Endothelial cell of umbilical vein (primary cell): ENCODE measurements around the gene KIF21B. TPM values are rescaled to one million over a fixed set of nuclear protein-coding genes. Genes with fewer than 3 reads are reported as not detected.

Experiments
- BruUV-seq: library from RNA; stranded (reverse); fragments of 400-500 nt; replicated peaks from 2 replicates; lab custom pipeline; 2021; lab: Mats Ljungman, UMichigan
- CTCF ChIA-PET: fragments of 300-600, 350-600 bp; sonication (Branson Sonifier 250); formaldehyde crosslinking; loops from one replicate; lab custom pipeline; 2021; ENCODE audit warnings: antibody characterized with exemption, inconsistent platforms; lab: Charles Lee
- POLR2A ChIA-PET: fragments of 300-600, 350-600 bp; sonication (Branson Sonifier 250); formaldehyde crosslinking; loops from one replicate; lab custom pipeline; 2021; ENCODE audit warnings: antibody characterized with exemption, inconsistent platforms; lab: Charles Lee
- DNase-seq: peaks from one replicate; pipeline ENCODE4 v3.0.0-alpha.2; 2011; ENCODE audit warnings: low read depth, low spot score
- FAIRE-seq: peaks from 2 replicates; lab custom pipeline; 2011; peaks lifted over from hg19 to GRCh38; lab: Jason Lieb, UNC
- H2AFZ ChIP-seq: 2 replicates; pipeline ENCODE4 v1.6.0; 2012; ENCODE audit warnings: low read depth, low read length, control low read depth, inconsistent platforms
- H3K27ac ChIP-seq: 2 replicates; pipeline ENCODE4 v1.5.1; 2011; ENCODE audit warnings: low read depth, mild to moderate bottlenecking, control low read depth, low read length, moderate library complexity; ENCODE audit not compliant: insufficient read depth
- H3K27me3 ChIP-seq, 2 experiments: 2 replicates each; pipeline versions ENCODE4 v1.6.0 to v1.6.1; 2011; ENCODE audit warnings: low read length in 2 of 2, mixed read lengths in 1 of 2; ENCODE audit not compliant: control insufficient read depth in 2 of 2, insufficient read depth in 2 of 2
- H3K36me3 ChIP-seq, 2 experiments: 2 replicates in 1 of 2; 3 replicates in 1 of 2; pipeline ENCODE4 v1.5.1; 2011; ENCODE audit warnings: low read length in 2 of 2, mild to moderate bottlenecking in 1 of 2, moderate library complexity in 1 of 2; ENCODE audit not compliant: control insufficient read depth in 2 of 2, insufficient read depth in 2 of 2; ENCODE audit errors: extremely low read depth in 1 of 2
- H3K4me1 ChIP-seq: 3 replicates; pipeline ENCODE4 v1.5.1; 2011; ENCODE audit warnings: mild to moderate bottlenecking, low read length; ENCODE audit not compliant: control insufficient read depth, insufficient read depth; ENCODE audit errors: extremely low read depth
- H3K4me2 ChIP-seq: 2 replicates; pipeline ENCODE4 v1.6.1; 2011; ENCODE audit warnings: low read length, control low read depth, mixed read lengths; ENCODE audit not compliant: insufficient read depth
- H3K4me3 ChIP-seq, 3 experiments: fragments of 200-600 bp in 1 of 3; sonication (generic), shearing (Covaris generic) in 1 of 3; replicated peaks in 1 of 3; 2 replicates each; pipeline ENCODE4 v1.5.1; 2011 to 2016; ENCODE audit warnings: control low read depth in 3 of 3, low read length in 3 of 3, mild to moderate bottlenecking in 2 of 3, inconsistent platforms in 1 of 3, low read depth in 1 of 3, moderate library complexity in 1 of 3; ENCODE audit not compliant: insufficient read depth in 1 of 3
- H3K79me2 ChIP-seq: 2 replicates; pipeline ENCODE4 v1.6.0; 2012; ENCODE audit warnings: low read length, inconsistent platforms; ENCODE audit not compliant: control insufficient read depth, insufficient read depth
- H3K9ac ChIP-seq: replicated peaks from 2 replicates; pipeline ENCODE3; 2011; ENCODE audit warnings: low read length, control low read depth; ENCODE audit not compliant: insufficient read depth; ENCODE audit errors: extremely low read depth
- H3K9me1 ChIP-seq: replicated peaks from 3 replicates; pipeline ENCODE4 v1.6.0; 2011; ENCODE audit warnings: mild to moderate bottlenecking, low read length; ENCODE audit not compliant: control insufficient read depth, insufficient read depth; ENCODE audit errors: extremely low read depth
- H3K9me3 ChIP-seq: replicated peaks from 2 replicates; pipeline ENCODE4 v1.5.1; 2012; ENCODE audit warnings: low read length, inconsistent platforms; ENCODE audit not compliant: control insufficient read depth, insufficient read depth
- H4K20me1 ChIP-seq: replicated peaks from 2 replicates; pipeline ENCODE3; 2011; ENCODE audit warnings: mild to moderate bottlenecking, low read length; ENCODE audit not compliant: control insufficient read depth, insufficient read depth; ENCODE audit errors: extremely low read depth
- EZH2 ChIP-seq: IDR thresholded peaks from 2 replicates; pipeline ENCODE4 v1.6.1; 2012; ENCODE audit warnings: borderline replicate concordance, low read depth, mild to moderate bottlenecking, moderate library complexity, low read length, inconsistent platforms; ENCODE audit not compliant: severe bottlenecking
- FOS ChIP-seq: IDR thresholded peaks from 2 replicates; pipeline ENCODE4 v1.6.1; 2011; ENCODE audit warnings: mild to moderate bottlenecking, low read length, moderate library complexity, borderline replicate concordance; ENCODE audit not compliant: insufficient read depth
- GATA2 ChIP-seq: IDR thresholded peaks from 2 replicates; pipeline ENCODE4 v1.7.0; 2011; ENCODE audit warnings: low read depth, mild to moderate bottlenecking, moderate library complexity, mixed read lengths, low read length; ENCODE audit not compliant: insufficient read length, insufficient read depth
- MYC ChIP-seq: IDR thresholded peaks from one replicate; pipeline ENCODE4 v1.6.1; 2011; ENCODE audit warnings: mild to moderate bottlenecking, low read depth, low read length
- dilution Hi-C: fragments of 300-500 bp; cut with MboI; formaldehyde crosslinking; loops from one replicate; pipeline ENCODE4 v1.15.0; 2019; ENCODE audit warnings: low sequenced_read_pairs; ENCODE audit not compliant: extremely low pct_ligation_motif_present
- intact Hi-C: fragments of 100-400 bp; cut with micrococcal nuclease; formaldehyde crosslinking; loops from one replicate; pipeline ENCODE4 v1.10.0; 2022
- polyA plus RNA-seq, 4 experiments: library from polyadenylated mRNA; depleted of rRNA in 3 of 4; stranded (reverse) in 3 of 4; unstranded in 1 of 4; fragments of >200 nt; gene quantifications; 2 replicates each; pipeline versions ENCODE4 v1.2.1 to v1.2.3, GENCODE V29; 2011 to 2012; ENCODE audit warnings: missing spikeins in 1 of 4
- total RNA-seq: library from RNA; stranded (reverse); gene quantifications from 2 replicates; pipeline ENCODE4 v1.2.3, GENCODE V29; 2021
- TF ChIP-seq, protein P1 (sequence below): IDR thresholded peaks from 2 replicates; pipeline ENCODE4 v1.6.1; 2011; ENCODE audit not compliant: insufficient read depth, insufficient read length
- TF ChIP-seq, protein P2 (sequence below), 2 donors: IDR thresholded peaks; 1 replicate in 1 of 2; 2 replicates in 1 of 2; pipeline ENCODE4 v1.5.1; 2011; ENCODE audit warnings: low read length in 2 of 2, mild to moderate bottlenecking in 2 of 2, moderate library complexity in 2 of 2, control low read depth in 1 of 2, inconsistent platforms in 1 of 2, low read depth in 1 of 2; ENCODE audit not compliant: insufficient read depth in 1 of 2; ENCODE audit errors: extremely low read depth in 1 of 2

The KIF21B gene
- total and polyA plus RNA-seq, 2 donors (not counting 3 experiments of a cell fraction or from before 2014, with no cell fraction given): 1.9 to 4.4 TPM

DNA sequence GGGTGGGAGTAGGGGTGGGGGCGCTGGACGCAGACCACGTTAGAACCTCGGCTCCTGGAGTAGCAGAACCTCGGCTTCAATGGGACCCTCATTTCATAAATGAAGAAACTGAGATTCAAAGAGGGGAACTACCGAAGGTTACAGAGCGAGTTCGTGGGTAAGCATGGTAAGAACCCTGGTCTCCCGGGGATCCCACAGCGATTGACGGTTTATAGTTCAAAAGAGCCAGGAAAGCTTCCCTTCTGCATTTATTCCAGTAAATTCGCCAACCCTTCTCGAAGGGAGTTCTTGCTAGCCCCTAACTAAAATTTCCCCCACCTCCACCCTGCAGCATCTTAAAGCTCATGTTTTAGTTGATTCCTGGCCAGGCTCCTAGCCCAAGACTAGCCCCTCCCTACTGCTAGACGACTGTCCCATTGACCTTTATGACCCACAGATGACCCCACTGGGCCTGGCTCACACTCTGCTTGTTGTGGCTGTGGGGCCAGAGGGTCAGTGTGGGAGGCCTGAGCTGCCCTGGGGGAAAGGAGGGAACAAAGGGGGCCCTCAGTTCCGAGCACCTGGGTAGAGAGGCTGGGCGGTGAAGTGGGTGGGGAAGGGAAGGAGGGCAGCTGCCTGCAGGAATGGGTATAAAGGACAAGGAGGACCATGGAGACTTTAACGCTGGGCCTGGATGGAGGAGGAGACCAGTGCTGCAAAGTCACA is 558 bp upstream of the KIF21B start:
- intact Hi-C loops: no loop called here
- peak; percentile 31 for FAIRE-seq

DNA sequence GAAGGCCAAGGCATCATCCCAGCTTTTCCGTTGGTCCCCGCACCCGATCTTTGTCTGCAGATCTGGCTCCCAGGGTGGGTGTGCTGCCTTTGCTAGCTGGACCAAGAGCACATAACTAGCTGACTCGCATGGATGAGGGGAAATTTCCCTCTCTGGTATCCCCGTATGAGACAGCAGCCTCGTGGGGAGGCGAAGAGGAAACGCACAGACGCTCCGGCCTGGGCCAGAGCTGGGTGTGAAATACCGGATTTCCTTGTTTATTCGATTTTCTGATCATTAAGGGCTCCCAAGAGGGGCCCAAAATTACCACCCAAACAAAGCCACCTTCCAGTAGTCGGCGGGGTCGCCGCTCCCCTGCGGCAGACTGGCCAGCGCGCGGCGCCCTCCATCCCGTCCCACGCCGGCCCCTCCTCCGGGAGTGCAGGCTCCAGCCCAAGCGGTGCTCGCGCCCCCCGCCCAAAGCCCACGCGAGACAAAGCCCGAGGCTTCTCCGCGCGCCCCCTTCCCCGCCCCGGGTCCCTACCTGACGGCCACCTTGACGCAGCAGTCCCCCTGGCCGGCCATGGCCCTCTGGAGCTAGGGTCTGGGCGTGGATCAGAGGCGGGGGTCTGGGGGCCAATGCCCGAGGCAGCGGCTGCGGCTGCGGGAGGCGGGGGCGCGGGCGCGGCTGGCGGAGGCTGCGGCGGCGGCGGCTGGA is 546 bp downstream of the KIF21B start:
- no TSS peak for BruUV-seq
- DNase-seq (no peak), FAIRE-seq (peak; percentile 67)
- Histone ChIP-seq H2AFZ (peak overlapping the region; percentile 61), H3K36me3 (no peaks in the 10 kb centered on the region), H3K4me2 (peak overlapping the region; percentile 62), H3K27ac (no peak overlapping the region), H3K4me1 (peaks cover 31% of the 10 kb centered on the region), H3K79me2 (no peaks in the 10 kb centered on the region), H3K9ac (no peak overlapping the region), H3K9me3 (no peaks in the 10 kb centered on the region), H3K9me1 (no peaks in the 10 kb centered on the region), H3K27me3 (no peaks in the 10 kb centered on the region), H3K4me3 (peak overlapping the region; percentile 11 to 49 (median 13)), H4K20me1 (no peaks in the 10 kb centered on the region)
- intact Hi-C loops: no loop called here
- ChIA-PET POLR2A (no interaction called here), CTCF (interaction anchor here (2.0 to 7.0 kb wide), 4 partner anchors 7 to 50 kb away, joined by 5 to 94 read pairs (median 42); no protein-coding TSS in a partner anchor)
- dilution Hi-C loops: no loop called here
- TF ChIP-seq GATA2: no peak
- TF ChIP-seq, protein P1, sequence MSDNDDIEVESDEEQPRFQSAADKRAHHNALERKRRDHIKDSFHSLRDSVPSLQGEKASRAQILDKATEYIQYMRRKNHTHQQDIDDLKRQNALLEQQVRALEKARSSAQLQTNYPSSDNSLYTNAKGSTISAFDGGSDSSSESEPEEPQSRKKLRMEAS: peak; percentile 13
- TF ChIP-seq, protein P2, sequence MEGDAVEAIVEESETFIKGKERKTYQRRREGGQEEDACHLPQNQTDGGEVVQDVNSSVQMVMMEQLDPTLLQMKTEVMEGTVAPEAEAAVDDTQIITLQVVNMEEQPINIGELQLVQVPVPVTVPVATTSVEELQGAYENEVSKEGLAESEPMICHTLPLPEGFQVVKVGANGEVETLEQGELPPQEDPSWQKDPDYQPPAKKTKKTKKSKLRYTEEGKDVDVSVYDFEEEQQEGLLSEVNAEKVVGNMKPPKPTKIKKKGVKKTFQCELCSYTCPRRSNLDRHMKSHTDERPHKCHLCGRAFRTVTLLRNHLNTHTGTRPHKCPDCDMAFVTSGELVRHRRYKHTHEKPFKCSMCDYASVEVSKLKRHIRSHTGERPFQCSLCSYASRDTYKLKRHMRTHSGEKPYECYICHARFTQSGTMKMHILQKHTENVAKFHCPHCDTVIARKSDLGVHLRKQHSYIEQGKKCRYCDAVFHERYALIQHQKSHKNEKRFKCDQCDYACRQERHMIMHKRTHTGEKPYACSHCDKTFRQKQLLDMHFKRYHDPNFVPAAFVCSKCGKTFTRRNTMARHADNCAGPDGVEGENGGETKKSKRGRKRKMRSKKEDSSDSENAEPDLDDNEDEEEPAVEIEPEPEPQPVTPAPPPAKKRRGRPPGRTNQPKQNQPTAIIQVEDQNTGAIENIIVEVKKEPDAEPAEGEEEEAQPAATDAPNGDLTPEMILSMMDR (IDR thresholded peaks at IDR 0.05; ENCODE audit: extremely low read depth in 1 of 2, insufficient read depth in 1 of 2, low read depth in 1 of 2, low read length in 2 of 2): peak in 1 of 2 donors; percentile 6

More for the DNA sequence above, 558 bp upstream of the KIF21B start:
- H3K9me3 ChIP-seq: no peaks in the 10 kb centered on the region
- dilution Hi-C loops: no loop called here
- H3K4me3 ChIP-seq: no peak overlapping the region
- H3K36me3 ChIP-seq: no peaks in the 10 kb centered on the region
- H4K20me1 ChIP-seq: no peaks in the 10 kb centered on the region
- DNase-seq: no peak
- POLR2A ChIA-PET: no interaction called here
- H3K9me1 ChIP-seq: no peaks in the 10 kb centered on the region
- H3K4me2 ChIP-seq: no peak overlapping the region
- CTCF ChIA-PET: interaction anchor here (0.8 to 7.0 kb wide), 3 partner anchors 8 to 51 kb away, joined by 3 to 94 read pairs (median 66); no protein-coding TSS in a partner anchor
- TF ChIP-seq FOS (no peak), MYC (no peak), EZH2 (no peak)
- H3K79me2 ChIP-seq: no peaks in the 10 kb centered on the region
- H2AFZ ChIP-seq: no peak overlapping the region
- BruUV-seq: no TSS peak
- H3K27me3 ChIP-seq: no peaks in the 10 kb centered on the region
- peaks cover 41% of the 10 kb centered on the region for H3K4me1 ChIP-seq
- no peak overlapping the region for H3K27ac ChIP-seq
- no peak overlapping the region for H3K9ac ChIP-seq
